OCI-LY7 (cell line): ENCODE results near the gene ENTPD7. TPM values are rescaled to one million over a fixed set of nuclear protein-coding genes. Genes with fewer than 3 reads are reported as not detected.

Experiments
- BruUV-seq: library from RNA; stranded (reverse); fragments of 400-500 nt; replicated peaks from 2 replicates; lab custom pipeline; 2021; lab: Mats Ljungman, UMichigan
- CTCF ChIA-PET: fragments of 300-600 bp; sonication (Branson Sonifier 250); formaldehyde crosslinking; loops from one replicate; lab custom pipeline; 2022; ENCODE audit warnings: antibody characterized with exemption; ENCODE audit not compliant: unreplicated experiment; lab: Charles Lee
- POLR2A ChIA-PET: fragments of 300-600 bp; sonication (Branson Sonifier 250); formaldehyde crosslinking; loops from one replicate; lab custom pipeline; 2022; ENCODE audit warnings: antibody characterized with exemption; lab: Charles Lee
- DNase-seq: peaks from one replicate; pipeline ENCODE4 v3.0.0-alpha.2; 2015; ENCODE audit warnings: low spot score
- H2AFZ ChIP-seq: fragments of 200-600 bp; sonication (generic), shearing (Covaris generic); 2 replicates; pipeline ENCODE4 v1.6.1; 2014; ENCODE audit warnings: mild to moderate bottlenecking, antibody characterized with exemption, low read length, moderate library complexity
- H3K27ac ChIP-seq: fragments of 200-600 bp; sonication (generic); 2 replicates; pipeline ENCODE4 v1.5.1; 2014; ENCODE audit warnings: mixed run types, low read depth, mild to moderate bottlenecking, moderate library complexity, low read length, inconsistent platforms; ENCODE audit not compliant: poor library complexity, severe bottlenecking
- H3K36me3 ChIP-seq: fragments of 200-600 bp; sonication (generic); 2 replicates; pipeline ENCODE4 v1.6.1; 2014; ENCODE audit warnings: mild to moderate bottlenecking, antibody characterized with exemption, low read length, moderate library complexity, mixed read lengths; ENCODE audit not compliant: insufficient read depth
- H3K4me1 ChIP-seq: fragments of 200-600 bp; sonication (generic); 2 replicates; pipeline ENCODE4 v1.5.1; 2014; ENCODE audit warnings: mild to moderate bottlenecking, low read length; ENCODE audit not compliant: insufficient read depth, poor library complexity, severe bottlenecking
- H3K4me2 ChIP-seq: fragments of 200-600 bp; sonication (generic); 2 replicates; pipeline ENCODE4 v1.6.1; 2014; ENCODE audit warnings: mild to moderate bottlenecking, low read length
- H3K4me3 ChIP-seq: fragments of 200-600 bp; sonication (generic); 2 replicates; pipeline ENCODE4 v1.5.1; 2014; ENCODE audit warnings: mild to moderate bottlenecking, low read depth, low read length; ENCODE audit not compliant: poor library complexity, severe bottlenecking
- H3K79me2 ChIP-seq: fragments of 200-600 bp; sonication (generic); 2 replicates; pipeline ENCODE4 v1.6.1; 2016; ENCODE audit warnings: low read depth, mild to moderate bottlenecking, low read length, moderate library complexity, mixed read lengths; ENCODE audit not compliant: insufficient read depth
- H3K9me2 ChIP-seq: fragments of 200-600 bp; sonication (generic); 2 replicates; pipeline ENCODE4 v1.6.1; 2016; ENCODE audit warnings: mild to moderate bottlenecking, low read length, mixed read lengths; ENCODE audit not compliant: insufficient read depth
- H3K9me3 ChIP-seq: fragments of 200-600 bp; sonication (generic); 2 replicates; pipeline ENCODE4 v1.6.1; 2014; ENCODE audit warnings: mild to moderate bottlenecking, mixed run types, low read length, mixed read lengths
- H4K20me1 ChIP-seq: fragments of 200-600 bp; sonication (generic); 2 replicates; pipeline ENCODE4 v1.6.1; 2014; ENCODE audit warnings: mild to moderate bottlenecking, antibody characterized with exemption, low read length, moderate library complexity, mixed read lengths; ENCODE audit not compliant: insufficient read depth
- EZH2phosphoT487 ChIP-seq: fragments of 200-600 bp; sonication (generic); IDR thresholded peaks from 2 replicates; pipeline ENCODE4 v1.6.1; 2018; ENCODE audit warnings: low read depth, borderline replicate concordance, mild to moderate bottlenecking, mixed run types, antibody characterized with exemption, low read length, moderate library complexity, mixed read lengths
- intact Hi-C: fragments of 100-400 bp; cut with micrococcal nuclease; formaldehyde crosslinking; loops from one replicate; pipeline ENCODE4 v1.10.0; 2022; ENCODE audit not compliant: unreplicated experiment
- total RNA-seq, 2 experiments: library from RNA; depleted of rRNA in 1 of 2; stranded (reverse); fragments of >200 nt in 1 of 2; shearing (Covaris generic) in 1 of 2; gene quantifications; 2 replicates each; pipeline ENCODE4 v1.2.3, GENCODE V29; 2014 to 2022
- TF ChIP-seq, protein P1 (sequence below): fragments of 200-600 bp; sonication (generic); conservative IDR thresholded peaks from 2 replicates; pipeline ENCODE4 v1.5.1; 2014; ENCODE audit warnings: mild to moderate bottlenecking, antibody characterized with exemption, low read length, moderate library complexity, mixed read lengths

ENTPD7 gene
- total RNA-seq, 2 experiments from 2014 or later: 3.3 to 7.6 TPM

GRCh38 chr10:99689461-99689860 is 30.2 kb downstream of the ENTPD7 start:
- peaks cover 10% of the 10 kb centered on the region for H3K4me1 ChIP-seq
- DNase-seq: no peak

DNA sequence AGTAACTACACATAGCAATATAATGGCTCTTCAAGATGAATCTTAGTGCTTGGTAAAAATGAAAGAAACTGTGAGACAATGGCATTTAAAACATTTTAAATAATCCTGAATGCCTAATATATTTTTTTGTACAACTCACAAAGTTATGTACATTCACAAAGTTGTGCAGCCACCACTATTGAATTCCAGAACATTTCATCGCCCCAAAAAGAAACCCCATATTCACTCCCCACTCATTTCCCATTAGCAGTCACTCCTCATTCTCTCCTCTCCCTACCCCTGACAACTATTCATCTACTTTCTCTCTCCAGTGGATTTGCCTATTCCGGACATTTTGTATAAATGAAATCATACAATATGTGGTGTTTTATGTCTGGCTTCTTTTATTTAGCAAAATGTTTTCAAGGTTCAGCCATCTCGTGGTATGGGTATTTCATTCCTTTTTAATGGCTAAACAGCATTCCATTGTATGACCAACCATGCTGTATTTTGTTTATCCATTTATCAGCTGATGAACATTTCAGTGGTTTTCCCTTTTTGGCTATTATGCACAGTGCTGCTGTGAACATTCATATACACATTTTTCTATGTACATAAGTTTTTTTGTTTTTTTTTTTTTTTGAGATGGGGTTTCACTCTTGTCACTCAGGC is 34.7 kb downstream of the ENTPD7 start:
- intact Hi-C loops: no loop called here
- H4K20me1 ChIP-seq: no peaks in the 10 kb centered on the region
- H2AFZ ChIP-seq: no peak overlapping the region
- no peaks in the 10 kb centered on the region for H3K36me3 ChIP-seq
- no peak overlapping the region for H3K4me2 ChIP-seq
- no peak overlapping the region for H3K4me3 ChIP-seq
- no peaks in the 10 kb centered on the region for H3K4me1 ChIP-seq
- POLR2A ChIA-PET: no interaction called here
- H3K9me3 ChIP-seq: no peaks in the 10 kb centered on the region
- CTCF ChIA-PET: no interaction called here
- H3K9me2 ChIP-seq: no peaks in the 10 kb centered on the region
- H3K27ac ChIP-seq: no peak overlapping the region
- no TSS peak for BruUV-seq
- no peak for DNase-seq
- TF ChIP-seq EZH2phosphoT487: no peak
- TF ChIP-seq, protein P1, sequence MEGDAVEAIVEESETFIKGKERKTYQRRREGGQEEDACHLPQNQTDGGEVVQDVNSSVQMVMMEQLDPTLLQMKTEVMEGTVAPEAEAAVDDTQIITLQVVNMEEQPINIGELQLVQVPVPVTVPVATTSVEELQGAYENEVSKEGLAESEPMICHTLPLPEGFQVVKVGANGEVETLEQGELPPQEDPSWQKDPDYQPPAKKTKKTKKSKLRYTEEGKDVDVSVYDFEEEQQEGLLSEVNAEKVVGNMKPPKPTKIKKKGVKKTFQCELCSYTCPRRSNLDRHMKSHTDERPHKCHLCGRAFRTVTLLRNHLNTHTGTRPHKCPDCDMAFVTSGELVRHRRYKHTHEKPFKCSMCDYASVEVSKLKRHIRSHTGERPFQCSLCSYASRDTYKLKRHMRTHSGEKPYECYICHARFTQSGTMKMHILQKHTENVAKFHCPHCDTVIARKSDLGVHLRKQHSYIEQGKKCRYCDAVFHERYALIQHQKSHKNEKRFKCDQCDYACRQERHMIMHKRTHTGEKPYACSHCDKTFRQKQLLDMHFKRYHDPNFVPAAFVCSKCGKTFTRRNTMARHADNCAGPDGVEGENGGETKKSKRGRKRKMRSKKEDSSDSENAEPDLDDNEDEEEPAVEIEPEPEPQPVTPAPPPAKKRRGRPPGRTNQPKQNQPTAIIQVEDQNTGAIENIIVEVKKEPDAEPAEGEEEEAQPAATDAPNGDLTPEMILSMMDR: no peak
- H3K79me2 ChIP-seq: no peaks in the 10 kb centered on the region

More at GRCh38 chr10:99689461-99689860, 30.2 kb downstream of the ENTPD7 start:
- Histone ChIP-seq H3K4me3 (no peak overlapping the region), H3K79me2 (no peaks in the 10 kb centered on the region), H3K27ac (no peak overlapping the region), H2AFZ (no peak overlapping the region), H3K9me3 (no peaks in the 10 kb centered on the region), H3K36me3 (no peaks in the 10 kb centered on the region), H3K4me2 (no peak overlapping the region), H4K20me1 (no peaks in the 10 kb centered on the region), H3K9me2 (no peaks in the 10 kb centered on the region)
- ChIA-PET POLR2A (no interaction called here), CTCF (no interaction called here)
- intact Hi-C loops: no loop called here
- BruUV-seq: no TSS peak
- no peak for TF ChIP-seq EZH2phosphoT487
- TF ChIP-seq, protein P1: no peak

GRCh38 chr10:99695761-99696160 is 36.5 kb downstream of the ENTPD7 start:
- Histone ChIP-seq H3K9me2 (no peaks in the 10 kb centered on the region), H3K9me3 (no peaks in the 10 kb centered on the region), H4K20me1 (no peaks in the 10 kb centered on the region), H3K4me3 (no peak overlapping the region), H3K36me3 (no peaks in the 10 kb centered on the region), H3K27ac (no peak overlapping the region), H3K79me2 (no peaks in the 10 kb centered on the region), H3K4me1 (no peaks in the 10 kb centered on the region), H2AFZ (no peak overlapping the region), H3K4me2 (no peak overlapping the region)
- POLR2A ChIA-PET: no interaction called here
- CTCF ChIA-PET: no interaction called here
- TF ChIP-seq, protein P1: no peak
- no peak for TF ChIP-seq EZH2phosphoT487
- BruUV-seq: no TSS peak
- DNase-seq: no peak
- intact Hi-C loops: no loop called here
